Ishikawa (cell line): ENCODE data around the gene GRID2.

ENCODE experiments used
- CEBPB ChIP-seq: IDR thresholded peaks from 2 replicates; pipeline ENCODE4 v1.6.1; 2012
- CREB1 ChIP-seq: IDR thresholded peaks from 2 replicates; pipeline ENCODE4 v1.6.1; 2012; ENCODE audit warnings: low read depth
- EGR1 ChIP-seq: IDR thresholded peaks from 2 replicates; pipeline ENCODE4 v1.6.1; 2012
- EP300 ChIP-seq: IDR thresholded peaks from 2 replicates; pipeline ENCODE4 v1.6.1; 2012; ENCODE audit warnings: borderline replicate concordance
- FOXM1 ChIP-seq: IDR thresholded peaks from 2 replicates; pipeline ENCODE4 v1.6.1; 2012; ENCODE audit warnings: low read depth, borderline replicate concordance
- MAX ChIP-seq: IDR thresholded peaks from 2 replicates; pipeline ENCODE4 v1.6.1; 2012
- NFIC ChIP-seq: IDR thresholded peaks from 2 replicates; pipeline ENCODE4 v1.6.1; 2012
- RAD21 ChIP-seq: IDR thresholded peaks from 2 replicates; pipeline ENCODE4 v1.6.1; 2012; ENCODE audit warnings: low read depth
- TAF1 ChIP-seq: IDR thresholded peaks from 2 replicates; pipeline ENCODE4 v1.6.1; 2012; ENCODE audit warnings: low read depth, mild to moderate bottlenecking
- TCF12 ChIP-seq: IDR thresholded peaks from 2 replicates; pipeline ENCODE4 v1.6.1; 2012; ENCODE audit warnings: low read depth
- TEAD4 ChIP-seq: IDR thresholded peaks from 2 replicates; pipeline ENCODE4 v1.6.1; 2012
- USF1 ChIP-seq: IDR thresholded peaks from 2 replicates; pipeline ENCODE4 v1.6.1; 2012
- YY1 ChIP-seq: IDR thresholded peaks from 2 replicates; pipeline ENCODE4 v1.6.1; 2012; ENCODE audit warnings: low read depth
- ZBTB7A ChIP-seq: IDR thresholded peaks from 2 replicates; pipeline ENCODE4 v1.6.1; 2012; ENCODE audit warnings: low read depth
- TF ChIP-seq, protein P1 (sequence below): IDR thresholded peaks from 2 replicates; pipeline ENCODE4 v1.6.1; 2012; ENCODE audit warnings: low read depth, mild to moderate bottlenecking

GRID2 gene

GRCh38 chr4:92333016-92333415, 29.2 kb downstream of the GRID2 start:
- TF ChIP-seq TCF12 = no peak
- no peak for TF ChIP-seq FOXM1
- no peak for TF ChIP-seq YY1

DNA sequence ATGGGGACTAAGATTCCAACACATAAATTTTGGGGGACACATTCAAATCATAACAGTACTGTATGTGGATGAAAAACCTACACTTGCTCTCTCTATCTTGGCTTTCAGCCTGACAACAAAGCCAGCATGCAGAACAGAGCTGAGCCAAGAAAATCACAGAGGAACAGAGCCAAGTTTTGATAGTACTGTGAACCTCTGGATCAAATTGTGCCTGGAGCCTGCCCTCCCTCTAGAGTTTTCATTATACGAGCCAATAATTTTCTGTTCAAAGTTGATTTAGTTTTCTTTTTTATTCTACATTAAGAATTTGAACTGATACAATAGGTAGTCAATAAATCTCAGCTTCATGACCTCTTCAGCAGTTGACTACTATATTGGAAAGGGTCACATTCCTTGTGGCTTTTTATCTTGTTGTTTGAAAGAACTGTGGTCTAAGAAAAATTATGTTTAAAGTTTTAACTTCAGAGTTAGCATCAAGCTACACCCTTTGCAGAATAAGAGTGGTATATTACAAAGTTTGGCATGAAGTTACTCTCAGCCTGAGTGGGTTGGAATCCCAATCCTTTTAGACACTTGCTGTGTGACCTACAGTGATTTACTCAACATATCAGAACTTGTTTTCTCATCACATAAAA, 31.1 kb downstream of the GRID2 start:
- TF ChIP-seq, protein P1, sequence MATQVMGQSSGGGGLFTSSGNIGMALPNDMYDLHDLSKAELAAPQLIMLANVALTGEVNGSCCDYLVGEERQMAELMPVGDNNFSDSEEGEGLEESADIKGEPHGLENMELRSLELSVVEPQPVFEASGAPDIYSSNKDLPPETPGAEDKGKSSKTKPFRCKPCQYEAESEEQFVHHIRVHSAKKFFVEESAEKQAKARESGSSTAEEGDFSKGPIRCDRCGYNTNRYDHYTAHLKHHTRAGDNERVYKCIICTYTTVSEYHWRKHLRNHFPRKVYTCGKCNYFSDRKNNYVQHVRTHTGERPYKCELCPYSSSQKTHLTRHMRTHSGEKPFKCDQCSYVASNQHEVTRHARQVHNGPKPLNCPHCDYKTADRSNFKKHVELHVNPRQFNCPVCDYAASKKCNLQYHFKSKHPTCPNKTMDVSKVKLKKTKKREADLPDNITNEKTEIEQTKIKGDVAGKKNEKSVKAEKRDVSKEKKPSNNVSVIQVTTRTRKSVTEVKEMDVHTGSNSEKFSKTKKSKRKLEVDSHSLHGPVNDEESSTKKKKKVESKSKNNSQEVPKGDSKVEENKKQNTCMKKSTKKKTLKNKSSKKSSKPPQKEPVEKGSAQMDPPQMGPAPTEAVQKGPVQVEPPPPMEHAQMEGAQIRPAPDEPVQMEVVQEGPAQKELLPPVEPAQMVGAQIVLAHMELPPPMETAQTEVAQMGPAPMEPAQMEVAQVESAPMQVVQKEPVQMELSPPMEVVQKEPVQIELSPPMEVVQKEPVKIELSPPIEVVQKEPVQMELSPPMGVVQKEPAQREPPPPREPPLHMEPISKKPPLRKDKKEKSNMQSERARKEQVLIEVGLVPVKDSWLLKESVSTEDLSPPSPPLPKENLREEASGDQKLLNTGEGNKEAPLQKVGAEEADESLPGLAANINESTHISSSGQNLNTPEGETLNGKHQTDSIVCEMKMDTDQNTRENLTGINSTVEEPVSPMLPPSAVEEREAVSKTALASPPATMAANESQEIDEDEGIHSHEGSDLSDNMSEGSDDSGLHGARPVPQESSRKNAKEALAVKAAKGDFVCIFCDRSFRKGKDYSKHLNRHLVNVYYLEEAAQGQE = no peak
- TF ChIP-seq NFIC = peak; percentile 64

GRCh38 chr4:92339676-92340075, 35.9 kb downstream of the GRID2 start:
- TF ChIP-seq, protein P1 = no peak
- TF ChIP-seq NFIC (no peak), YY1 (no peak), USF1 (no peak), TCF12 (no peak), CREB1 (no peak), FOXM1 (no peak), EP300 (no peak), TAF1 (no peak), EGR1 (no peak), ZBTB7A (no peak), RAD21 (no peak), TEAD4 (no peak)

- no peak for TF ChIP-seq FOXM1
- no peak for TF ChIP-seq TCF12
- TF ChIP-seq USF1 = no peak
- TF ChIP-seq RAD21 = no peak
- no peak for TF ChIP-seq NFIC
- no peak for TF ChIP-seq YY1
- no peak for TF ChIP-seq EGR1
- TF ChIP-seq CEBPB = no peak
- TF ChIP-seq MAX = no peak
- TF ChIP-seq, protein P1 = no peak
- no peak for TF ChIP-seq CREB1
- TF ChIP-seq TEAD4 = no peak
- no peak for TF ChIP-seq TAF1
- TF ChIP-seq ZBTB7A = no peak
- no peak for TF ChIP-seq EP300
Measured at GRCh38 chr4:92344216-92344615, 40.5 kb downstream of the GRID2 start.

GRCh38 chr4:92346289-92346688, 42.5 kb downstream of the GRID2 start:
- TF ChIP-seq TCF12 = no peak
